HEK293 (cell line): Measurements from ENCODE around the gene CBFA2T2.

Experiments
- CTCF ChIA-PET: fragments of 350-600 bp; formaldehyde crosslinking; extraction: SDS; loops from one replicate; lab custom pipeline; 2021; ENCODE audit warnings: antibody characterized with exemption; lab: Yijun Ruan, JAX
- POLR2A ChIA-PET: fragments of 300-600 bp; formaldehyde crosslinking; extraction: SDS; loops from one replicate; lab custom pipeline; 2020; ENCODE audit warnings: antibody characterized with exemption, inconsistent platforms; lab: Yijun Ruan, JAX
- H3K27ac ChIP-seq: fragments of 200-500 bp; sonication (Bioruptor generic); 2 replicates; pipeline ENCODE4 v1.5.1; 2014; ENCODE audit warnings: low read depth, low read length, control low read depth, inconsistent platforms; ENCODE audit errors: extremely low read depth
- H3K36me3 ChIP-seq, 2 experiments: fragments of 200-500 bp in 1 of 2; sonication (Bioruptor generic) in 1 of 2; 1 replicate in 1 of 2; 2 replicates in 1 of 2; pipeline ENCODE4 v1.5.1; 2014 to 2017; ENCODE audit warnings: inconsistent platforms in 2 of 2, low read length in 2 of 2; ENCODE audit not compliant: control insufficient read depth in 2 of 2, insufficient read depth in 1 of 2
- H3K4me1 ChIP-seq: fragments of 200-500 bp; sonication (Bioruptor generic); 2 replicates; pipeline ENCODE4 v1.5.1; 2014; ENCODE audit warnings: mild to moderate bottlenecking, low read length, inconsistent platforms; ENCODE audit not compliant: control insufficient read depth, insufficient read depth
- H3K4me3 ChIP-seq: 2 replicates; pipeline ENCODE4 v1.5.1; 2011; ENCODE audit warnings: low read depth, mild to moderate bottlenecking, control low read depth, low read length, moderate library complexity
- H3K9me3 ChIP-seq: fragments of 200-500 bp; sonication (Bioruptor generic); 2 replicates; pipeline ENCODE4 v1.5.1; 2014; ENCODE audit warnings: low read depth, low read length, inconsistent platforms; ENCODE audit not compliant: control insufficient read depth, insufficient read depth
- FEZF1 ChIP-seq: fragments of 450-650 bp; formaldehyde crosslinking; IDR thresholded peaks from 2 replicates; pipeline ENCODE4 v1.5.1; 2016; ENCODE audit warnings: missing biosample characterization, missing genetic modification characterization
- GLIS2 ChIP-seq: fragments of 450-650 bp; formaldehyde crosslinking; IDR thresholded peaks from 2 replicates; pipeline ENCODE4 v1.5.1; 2016; ENCODE audit warnings: missing biosample characterization, missing genetic modification characterization
- MYNN ChIP-seq: fragments of 450-650 bp; formaldehyde crosslinking; IDR thresholded peaks from 2 replicates; pipeline ENCODE4 v1.5.1; 2016; ENCODE audit warnings: missing biosample characterization, missing genetic modification characterization, borderline replicate concordance
- MZF1 ChIP-seq: fragments of 450-650 bp; formaldehyde crosslinking; IDR thresholded peaks from 2 replicates; pipeline ENCODE4 v1.5.1; 2017; ENCODE audit warnings: missing biosample characterization, missing genetic modification characterization, borderline replicate concordance
- SETDB1 ChIP-seq: IDR thresholded peaks from one replicate; pipeline ENCODE4 v1.6.1; 2017; ENCODE audit warnings: mild to moderate bottlenecking, low read length, moderate library complexity, mixed read lengths; ENCODE audit not compliant: insufficient read length
- SP3 ChIP-seq: fragments of 450-650 bp; formaldehyde crosslinking; IDR thresholded peaks from 2 replicates; pipeline ENCODE4 v1.5.1; 2016; ENCODE audit warnings: missing biosample characterization, missing genetic modification characterization
- TRIM28 ChIP-seq: IDR thresholded peaks from 2 replicates; pipeline ENCODE4 v1.6.1; 2011; ENCODE audit warnings: low read length, control low read depth, borderline replicate concordance
- ZBTB1 ChIP-seq: fragments of 450-650 bp; formaldehyde crosslinking; IDR thresholded peaks from 2 replicates; pipeline ENCODE4 v1.5.1; 2016; ENCODE audit warnings: missing biosample characterization, missing genetic modification characterization
- ZBTB17 ChIP-seq: fragments of 450-650 bp; formaldehyde crosslinking; IDR thresholded peaks from 2 replicates; pipeline ENCODE4 v1.5.1; 2016; ENCODE audit warnings: missing biosample characterization, missing genetic modification characterization
- ZBTB7A ChIP-seq: fragments of 450-650 bp; formaldehyde crosslinking; IDR thresholded peaks from 2 replicates; pipeline ENCODE4 v1.5.1; 2016; ENCODE audit warnings: low read depth, missing biosample characterization, missing genetic modification characterization
- ZBTB8A ChIP-seq: fragments of 450-650 bp; formaldehyde crosslinking; IDR thresholded peaks from 2 replicates; pipeline ENCODE4 v1.5.1; 2016; ENCODE audit warnings: missing biosample characterization, missing genetic modification characterization
- ZNF10 ChIP-seq: fragments of 450-650 bp; formaldehyde crosslinking; IDR thresholded peaks from 2 replicates; pipeline ENCODE4 v1.5.1; 2017; ENCODE audit warnings: missing biosample characterization, missing genetic modification characterization
- ZNF114 ChIP-seq: fragments of 450-650 bp; formaldehyde crosslinking; IDR thresholded peaks from 2 replicates; pipeline ENCODE4 v1.5.0; 2017; ENCODE audit warnings: missing biosample characterization, missing genetic modification characterization
- ZNF223 ChIP-seq: fragments of 450-650 bp; formaldehyde crosslinking; IDR thresholded peaks from 2 replicates; pipeline ENCODE4 v1.5.1; 2016; ENCODE audit warnings: missing biosample characterization, missing genetic modification characterization
- ZNF239 ChIP-seq: fragments of 450-650 bp; formaldehyde crosslinking; IDR thresholded peaks from 2 replicates; pipeline ENCODE4 v1.5.1; 2016; ENCODE audit warnings: missing biosample characterization, missing genetic modification characterization
- ZNF292 ChIP-seq: fragments of 450-650 bp; formaldehyde crosslinking; IDR thresholded peaks from 2 replicates; pipeline ENCODE4 v1.5.1; 2016; ENCODE audit warnings: low read depth, missing biosample characterization, missing genetic modification characterization, borderline replicate concordance
- ZNF302 ChIP-seq: fragments of 450-650 bp; formaldehyde crosslinking; IDR thresholded peaks from 2 replicates; pipeline ENCODE4 v1.5.1; 2016; ENCODE audit warnings: missing biosample characterization, missing genetic modification characterization, low read depth
- ZNF426 ChIP-seq: fragments of 450-650 bp; formaldehyde crosslinking; IDR thresholded peaks from 2 replicates; pipeline ENCODE4 v1.5.1; 2017; ENCODE audit warnings: missing biosample characterization, missing genetic modification characterization, mild to moderate bottlenecking, inconsistent platforms, moderate library complexity
- ZNF521 ChIP-seq: fragments of 450-650 bp; formaldehyde crosslinking; IDR thresholded peaks from 2 replicates; pipeline ENCODE4 v1.5.1; 2017; ENCODE audit warnings: missing biosample characterization, mild to moderate bottlenecking, missing genetic modification characterization
- ZNF544 ChIP-seq: fragments of 450-650 bp; formaldehyde crosslinking; IDR thresholded peaks from 2 replicates; pipeline ENCODE4 v1.5.0; 2017; ENCODE audit warnings: missing biosample characterization, missing genetic modification characterization
- ZNF548 ChIP-seq: fragments of 450-650 bp; formaldehyde crosslinking; IDR thresholded peaks from 2 replicates; pipeline ENCODE4 v1.5.1; 2016; ENCODE audit warnings: missing biosample characterization, missing genetic modification characterization
- ZNF664 ChIP-seq: fragments of 450-650 bp; formaldehyde crosslinking; IDR thresholded peaks from 2 replicates; pipeline ENCODE4 v1.5.1; 2016; ENCODE audit warnings: missing biosample characterization, missing genetic modification characterization
- ZNF670 ChIP-seq: fragments of 450-650 bp; formaldehyde crosslinking; IDR thresholded peaks from 2 replicates; pipeline ENCODE4 v1.5.1; 2016; ENCODE audit warnings: missing biosample characterization, missing genetic modification characterization, low read depth
- ZSCAN23 ChIP-seq: fragments of 450-650 bp; formaldehyde crosslinking; IDR thresholded peaks from 2 replicates; pipeline ENCODE4 v1.5.1; 2016; ENCODE audit warnings: missing biosample characterization, missing genetic modification characterization
- TF ChIP-seq, protein P1 (sequence below): fragments of 450-650 bp; formaldehyde crosslinking; IDR thresholded peaks from 2 replicates; pipeline ENCODE4 v1.5.1; 2017; ENCODE audit warnings: missing biosample characterization, mild to moderate bottlenecking, missing genetic modification characterization, moderate library complexity
- TF ChIP-seq, protein P2 (sequence below): fragments of 450-650 bp; formaldehyde crosslinking; IDR thresholded peaks from 2 replicates; pipeline ENCODE4 v1.5.1; 2016; ENCODE audit warnings: missing biosample characterization, missing genetic modification characterization, borderline replicate concordance
- TF ChIP-seq, protein P3 (sequence below): fragments of 450-650 bp; formaldehyde crosslinking; IDR thresholded peaks from 2 replicates; pipeline ENCODE4 v1.5.1; 2016; ENCODE audit warnings: missing biosample characterization, missing genetic modification characterization
- TF ChIP-seq, protein P4 (sequence below): fragments of 450-650 bp; formaldehyde crosslinking; conservative IDR thresholded peaks from 2 replicates; pipeline ENCODE4 v1.5.1; 2016; ENCODE audit warnings: low read depth, missing biosample characterization, missing genetic modification characterization
- TF ChIP-seq, protein P5 (sequence below): fragments of 450-650 bp; formaldehyde crosslinking; IDR thresholded peaks from 2 replicates; pipeline ENCODE4 v1.5.1; 2016; ENCODE audit warnings: missing biosample characterization, missing genetic modification characterization

Gene CBFA2T2

DNA sequence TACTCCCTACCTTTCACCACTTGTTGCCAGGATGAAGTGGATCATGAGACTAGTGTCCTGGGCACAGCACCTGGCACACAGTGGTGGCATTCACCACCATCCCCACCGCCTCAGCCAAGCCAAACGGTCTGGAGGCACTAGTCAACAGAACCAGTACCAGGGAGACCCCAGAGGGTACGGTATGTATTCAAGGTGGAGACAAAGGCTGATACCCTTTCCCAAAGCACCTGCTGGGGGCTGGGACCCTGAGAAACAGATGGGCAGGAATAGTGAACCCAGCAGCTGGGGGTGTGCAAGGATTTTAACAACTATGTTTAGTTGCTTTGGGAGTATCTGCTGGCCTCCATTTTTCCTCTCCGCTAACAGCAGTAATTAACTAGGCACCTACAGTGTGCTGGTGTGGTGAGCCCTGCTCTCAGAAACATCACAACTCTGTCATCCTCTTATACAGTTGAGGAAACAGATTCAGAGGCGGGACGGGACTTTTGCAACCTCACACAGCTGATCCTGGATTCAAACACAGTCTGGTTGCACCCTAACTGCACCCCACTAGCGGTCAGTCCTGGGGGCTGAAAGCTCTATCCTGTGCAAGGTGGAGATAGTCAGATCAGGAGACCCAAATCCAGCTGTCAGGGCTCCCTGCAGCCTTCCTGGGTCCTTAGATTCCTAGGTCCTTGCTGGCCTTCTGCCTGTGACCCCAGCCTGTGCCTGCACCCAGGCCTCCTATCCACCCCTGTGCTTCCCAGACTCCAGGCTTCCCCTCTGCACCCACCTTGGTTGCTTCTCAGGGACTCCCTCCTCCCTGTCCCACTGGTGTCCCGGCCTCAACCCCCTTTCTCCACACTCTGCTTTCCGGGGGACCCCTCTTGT is 47.5 kb upstream of the CBFA2T2 start:
- ChIA-PET POLR2A (interaction anchor here (1.3 to 1.5 kb wide), 3 partner anchors 41 to 47 kb away, joined by 3 to 12 read pairs (median 10); partner anchors contain the start of genes CBFA2T2 and CDK5RAP1), CTCF (interaction anchor here (0.6 kb wide), 1 partner anchor 28 kb away, joined by 3 read pairs; no protein-coding TSS in a partner anchor)
- Histone ChIP-seq H3K27ac (no peak overlapping the region), H3K4me1 (no peaks in the 10 kb centered on the region; the same call in 1 of the 2 replicates), H3K36me3 (peaks cover 0 to 8% of the 10 kb centered on the region in 2 experiments; a peak in 2 of 3 replicates), H3K4me3 (peak overlapping the region; percentile 56), H3K9me3 (no peaks in the 10 kb centered on the region)
- TF ChIP-seq ZBTB7A (tag by site-specific recombination) (no peak), ZSCAN23 (tag by site-specific recombination) (no peak), ZBTB17 (tag by site-specific recombination) (peak; percentile 64; the same call in 1 of the 2 replicates), ZNF223 (tag by site-specific recombination) (0 out of 2 replicates have a peak, but pooled peaks have one; percentile 24), GLIS2 (tag by site-specific recombination) (no peak), TRIM28 (no peak), ZBTB1 (tag by site-specific recombination) (no peak), ZNF302 (no peak), ZNF426 (no peak), ZNF664 (0 out of 2 replicates have a peak, but pooled peaks have one; percentile 21), ZNF544 (tag by site-specific recombination) (no peak), MYNN (tag by site-specific recombination) (no peak), ZNF292 (tag by site-specific recombination) (no peak), ZNF670 (tag by site-specific recombination) (no peak), ZNF521 (tag by site-specific recombination) (no peak), SP3 (tag by site-specific recombination) (no peak), ZNF548 (tag by site-specific recombination) (no peak), ZNF239 (no peak), ZNF114 (tag by site-specific recombination) (no peak), SETDB1 (no peak), FEZF1 (tag by site-specific recombination) (no peak), ZBTB8A (tag by site-specific recombination) (no peak), ZNF10 (tag by site-specific recombination) (no peak), MZF1 (tag by site-specific recombination) (no peak)
- TF ChIP-seq, protein P1, sequence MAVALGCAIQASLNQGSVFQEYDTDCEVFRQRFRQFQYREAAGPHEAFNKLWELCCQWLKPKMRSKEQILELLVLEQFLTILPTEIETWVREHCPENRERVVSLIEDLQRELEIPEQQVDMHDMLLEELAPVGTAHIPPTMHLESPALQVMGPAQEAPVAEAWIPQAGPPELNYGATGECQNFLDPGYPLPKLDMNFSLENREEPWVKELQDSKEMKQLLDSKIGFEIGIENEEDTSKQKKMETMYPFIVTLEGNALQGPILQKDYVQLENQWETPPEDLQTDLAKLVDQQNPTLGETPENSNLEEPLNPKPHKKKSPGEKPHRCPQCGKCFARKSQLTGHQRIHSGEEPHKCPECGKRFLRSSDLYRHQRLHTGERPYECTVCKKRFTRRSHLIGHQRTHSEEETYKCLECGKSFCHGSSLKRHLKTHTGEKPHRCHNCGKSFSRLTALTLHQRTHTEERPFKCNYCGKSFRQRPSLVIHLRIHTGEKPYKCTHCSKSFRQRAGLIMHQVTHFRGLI (tag by site-specific recombination), result no peak
- TF ChIP-seq, protein P2, sequence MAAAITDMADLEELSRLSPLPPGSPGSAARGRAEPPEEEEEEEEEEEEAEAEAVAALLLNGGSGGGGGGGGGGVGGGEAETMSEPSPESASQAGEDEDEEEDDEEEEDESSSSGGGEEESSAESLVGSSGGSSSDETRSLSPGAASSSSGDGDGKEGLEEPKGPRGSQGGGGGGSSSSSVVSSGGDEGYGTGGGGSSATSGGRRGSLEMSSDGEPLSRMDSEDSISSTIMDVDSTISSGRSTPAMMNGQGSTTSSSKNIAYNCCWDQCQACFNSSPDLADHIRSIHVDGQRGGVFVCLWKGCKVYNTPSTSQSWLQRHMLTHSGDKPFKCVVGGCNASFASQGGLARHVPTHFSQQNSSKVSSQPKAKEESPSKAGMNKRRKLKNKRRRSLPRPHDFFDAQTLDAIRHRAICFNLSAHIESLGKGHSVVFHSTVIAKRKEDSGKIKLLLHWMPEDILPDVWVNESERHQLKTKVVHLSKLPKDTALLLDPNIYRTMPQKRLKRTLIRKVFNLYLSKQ, result no peak
- TF ChIP-seq, protein P3, sequence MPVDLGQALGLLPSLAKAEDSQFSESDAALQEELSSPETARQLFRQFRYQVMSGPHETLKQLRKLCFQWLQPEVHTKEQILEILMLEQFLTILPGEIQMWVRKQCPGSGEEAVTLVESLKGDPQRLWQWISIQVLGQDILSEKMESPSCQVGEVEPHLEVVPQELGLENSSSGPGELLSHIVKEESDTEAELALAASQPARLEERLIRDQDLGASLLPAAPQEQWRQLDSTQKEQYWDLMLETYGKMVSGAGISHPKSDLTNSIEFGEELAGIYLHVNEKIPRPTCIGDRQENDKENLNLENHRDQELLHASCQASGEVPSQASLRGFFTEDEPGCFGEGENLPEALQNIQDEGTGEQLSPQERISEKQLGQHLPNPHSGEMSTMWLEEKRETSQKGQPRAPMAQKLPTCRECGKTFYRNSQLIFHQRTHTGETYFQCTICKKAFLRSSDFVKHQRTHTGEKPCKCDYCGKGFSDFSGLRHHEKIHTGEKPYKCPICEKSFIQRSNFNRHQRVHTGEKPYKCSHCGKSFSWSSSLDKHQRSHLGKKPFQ (tag by site-specific recombination), result no peak
- TF ChIP-seq, protein P4, sequence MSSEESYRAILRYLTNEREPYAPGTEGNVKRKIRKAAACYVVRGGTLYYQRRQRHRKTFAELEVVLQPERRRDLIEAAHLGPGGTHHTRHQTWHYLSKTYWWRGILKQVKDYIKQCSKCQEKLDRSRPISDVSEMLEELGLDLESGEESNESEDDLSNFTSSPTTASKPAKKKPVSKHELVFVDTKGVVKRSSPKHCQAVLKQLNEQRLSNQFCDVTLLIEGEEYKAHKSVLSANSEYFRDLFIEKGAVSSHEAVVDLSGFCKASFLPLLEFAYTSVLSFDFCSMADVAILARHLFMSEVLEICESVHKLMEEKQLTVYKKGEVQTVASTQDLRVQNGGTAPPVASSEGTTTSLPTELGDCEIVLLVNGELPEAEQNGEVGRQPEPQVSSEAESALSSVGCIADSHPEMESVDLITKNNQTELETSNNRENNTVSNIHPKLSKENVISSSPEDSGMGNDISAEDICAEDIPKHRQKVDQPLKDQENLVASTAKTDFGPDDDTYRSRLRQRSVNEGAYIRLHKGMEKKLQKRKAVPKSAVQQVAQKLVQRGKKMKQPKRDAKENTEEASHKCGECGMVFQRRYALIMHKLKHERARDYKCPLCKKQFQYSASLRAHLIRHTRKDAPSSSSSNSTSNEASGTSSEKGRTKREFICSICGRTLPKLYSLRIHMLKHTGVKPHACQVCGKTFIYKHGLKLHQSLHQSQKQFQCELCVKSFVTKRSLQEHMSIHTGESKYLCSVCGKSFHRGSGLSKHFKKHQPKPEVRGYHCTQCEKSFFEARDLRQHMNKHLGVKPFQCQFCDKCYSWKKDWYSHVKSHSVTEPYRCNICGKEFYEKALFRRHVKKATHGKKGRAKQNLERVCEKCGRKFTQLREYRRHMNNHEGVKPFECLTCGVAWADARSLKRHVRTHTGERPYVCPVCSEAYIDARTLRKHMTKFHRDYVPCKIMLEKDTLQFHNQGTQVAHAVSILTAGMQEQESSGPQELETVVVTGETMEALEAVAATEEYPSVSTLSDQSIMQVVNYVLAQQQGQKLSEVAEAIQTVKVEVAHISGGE (tag by site-specific recombination), result no peak
- TF ChIP-seq, protein P5, sequence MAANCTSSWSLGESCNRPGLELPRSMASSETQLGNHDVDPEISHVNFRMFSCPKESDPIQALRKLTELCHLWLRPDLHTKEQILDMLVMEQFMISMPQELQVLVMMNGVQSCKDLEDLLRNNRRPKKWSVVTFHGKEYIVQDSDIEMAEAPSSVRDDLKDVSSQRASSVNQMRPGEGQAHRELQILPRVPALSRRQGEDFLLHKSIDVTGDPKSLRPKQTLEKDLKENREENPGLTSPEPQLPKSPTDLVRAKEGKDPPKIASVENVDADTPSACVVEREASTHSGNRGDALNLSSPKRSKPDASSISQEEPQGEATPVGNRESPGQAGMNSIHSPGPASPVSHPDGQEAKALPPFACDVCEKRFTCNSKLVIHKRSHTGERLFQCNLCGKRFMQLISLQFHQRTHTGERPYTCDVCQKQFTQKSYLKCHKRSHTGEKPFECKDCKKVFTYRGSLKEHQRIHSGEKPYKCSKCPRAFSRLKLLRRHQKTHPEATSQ (tag by site-specific recombination), result no peak
